Natural killer cell (primary cell): ENCODE data around the gene SNX30. TPM values are rescaled to one million over a fixed set of nuclear protein-coding genes. Genes with fewer than 3 reads are reported as not detected.

Source experiments
- ATAC-seq, 3 donors: fragments of 150-1000 bp in 2 of 3; fragments of 200-7000 bp in 1 of 3; cut with Tn5 transposase; 1 replicate in 1 of 3; 2 replicates in 2 of 3; pipeline ENCODE4 v1.10.0; 2021; ENCODE audit warnings: mild to moderate bottlenecking in 2 of 3, moderate library complexity in 2 of 3
- DNase-seq, 2 donors: peaks; one replicate each; pipeline versions ENCODE4 v3.0.0 to v3.0.0-alpha.2; 2013 to 2021; ENCODE audit warnings: mixed read lengths in 1 of 2
- H3K27ac ChIP-seq: one replicate; pipeline ENCODE4 v1.5.1; 2013; ENCODE audit warnings: mild to moderate bottlenecking, low read length
- H3K27me3 ChIP-seq: one replicate; pipeline ENCODE4 v1.6.1; 2013; ENCODE audit warnings: low read length; ENCODE audit not compliant: control insufficient read depth, insufficient read depth
- H3K36me3 ChIP-seq: one replicate; pipeline ENCODE4 v1.6.1; 2013; ENCODE audit warnings: low read length; ENCODE audit not compliant: control insufficient read depth, insufficient read depth
- H3K4me1 ChIP-seq: one replicate; pipeline ENCODE4 v1.6.1; 2013; ENCODE audit warnings: low read length; ENCODE audit not compliant: control insufficient read depth, insufficient read depth
- H3K4me3 ChIP-seq: one replicate; pipeline ENCODE4 v1.5.1; 2013; ENCODE audit warnings: low read length
- H3K9me3 ChIP-seq: one replicate; pipeline ENCODE4 v1.6.1; 2013; ENCODE audit warnings: low read length; ENCODE audit not compliant: control insufficient read depth, insufficient read depth
- H3K27ac Mint-ChIP-seq, 2 donors: one replicate each; pipeline ENCODE4 v1.8.0; 2022; ENCODE audit warnings: mild to moderate bottlenecking in 2 of 2, mixed read lengths in 2 of 2, moderate library complexity in 1 of 2
- H3K27me3 Mint-ChIP-seq, 2 donors: one replicate each; pipeline ENCODE4 v1.8.0; 2022; ENCODE audit warnings: low read depth in 2 of 2, mixed read lengths in 2 of 2
- H3K36me3 Mint-ChIP-seq: one replicate; pipeline ENCODE4 v1.8.0; 2022; ENCODE audit warnings: mixed read lengths
- H3K4me1 Mint-ChIP-seq, 2 donors: one replicate each; pipeline ENCODE4 v1.8.0; 2022; ENCODE audit warnings: mixed read lengths in 2 of 2
- H3K4me3 Mint-ChIP-seq: one replicate; pipeline ENCODE4 v1.8.0; 2022; ENCODE audit warnings: mild to moderate bottlenecking, moderate library complexity, mixed read lengths
- H3K9me3 Mint-ChIP-seq, 2 donors: one replicate each; pipeline ENCODE4 v1.8.0; 2022; ENCODE audit warnings: mixed read lengths in 2 of 2
- CTCF ChIP-seq: fragments of 200-600 bp; IDR thresholded peaks from one replicate; pipeline ENCODE4 v1.8.0; 2022; ENCODE audit warnings: antibody characterized with exemption
- WGBS: methylation state at CpG from one replicate; pipeline ENCODE4 v1.1.7; 2013; ENCODE audit warnings: missing lambda C conversion rate; ENCODE audit not compliant: insufficient coverage; 5-methylcytosine and 5-hydroxymethylcytosine counted together
- intact Hi-C: fragments of 100-400 bp; cut with micrococcal nuclease; formaldehyde crosslinking; loops from one replicate; pipeline ENCODE4 v1.14.2; 2022
- total RNA-seq, 4 donors: library from RNA; stranded (reverse); fragments of 120-200 nt in 1 of 4; gene quantifications; one replicate each; pipeline versions ENCODE4 v1.2.3 to v1.2.4, GENCODE V29; 2013 to 2022

Gene SNX30
- total RNA-seq, 3 donors from 2014 or later (not counting 1 experiment from before 2014, with no cell fraction given) = 8.5 to 10.5 (median 9.3) TPM

GRCh38 chr9:112869041-112869529, 118.5 kb downstream of the SNX30 start:
- Mint-ChIP-seq H3K4me1 (peaks cover 0 to under 1% of the 10 kb centered on the region in 2 donors), H3K4me3 (no peak overlapping the region), H3K27me3 (no peaks in the 10 kb centered on the region), H3K27ac (no peak overlapping the region), H3K9me3 (no peaks in the 10 kb centered on the region), H3K36me3 (no peaks in the 10 kb centered on the region)
- Histone ChIP-seq H3K4me3 (no peak overlapping the region), H3K4me1 (peaks cover 11% of the 10 kb centered on the region), H3K27ac (no peak overlapping the region), H3K9me3 (no peaks in the 10 kb centered on the region), H3K27me3 (no peaks in the 10 kb centered on the region), H3K36me3 (peaks cover 11% of the 10 kb centered on the region)
- no peak for TF ChIP-seq CTCF
- DNase-seq (no peak), ATAC-seq (no peak)
- intact Hi-C loops = no loop called here
- 63% methylated on average over 8 of the region's 8 CpGs for WGBS

- no peak overlapping the region for H3K4me3 Mint-ChIP-seq
- H3K4me3 ChIP-seq = no peak overlapping the region
- H3K27ac Mint-ChIP-seq = no peak overlapping the region
- no peaks in the 10 kb centered on the region for H3K27me3 ChIP-seq
- no peaks in the 10 kb centered on the region for H3K36me3 Mint-ChIP-seq
- TF ChIP-seq CTCF = no peak
- DNase-seq (no peak), ATAC-seq (no peak)
- WGBS = 96% methylated on average over 5 of the region's 5 CpGs
- H3K4me1 ChIP-seq = peaks cover 3% of the 10 kb centered on the region
- intact Hi-C loops = no loop called here
- no peaks in the 10 kb centered on the region for H3K9me3 Mint-ChIP-seq
- H3K36me3 ChIP-seq = peaks cover 6% of the 10 kb centered on the region
- no peaks in the 10 kb centered on the region for H3K4me1 Mint-ChIP-seq
- no peaks in the 10 kb centered on the region for H3K27me3 Mint-ChIP-seq
- no peak overlapping the region for H3K27ac ChIP-seq
- H3K9me3 ChIP-seq = no peaks in the 10 kb centered on the region
Observed at GRCh38 chr9:112869917-112870316, 119.4 kb downstream of the SNX30 start.

GRCh38 chr9:112870556-112870955, 120.0 kb downstream of the SNX30 start:
- Histone ChIP-seq H3K36me3 (peaks cover 8% of the 10 kb centered on the region), H3K4me1 (no peaks in the 10 kb centered on the region), H3K9me3 (no peaks in the 10 kb centered on the region), H3K4me3 (no peak overlapping the region), H3K27me3 (no peaks in the 10 kb centered on the region), H3K27ac (no peak overlapping the region)
- no peak for ATAC-seq
- WGBS = 94% methylated on average over 6 of the region's 6 CpGs
- no peaks in the 10 kb centered on the region for H3K36me3 Mint-ChIP-seq
- TF ChIP-seq CTCF = no peak
- H3K27me3 Mint-ChIP-seq = no peaks in the 10 kb centered on the region
- no peak overlapping the region for H3K4me3 Mint-ChIP-seq
- intact Hi-C loops = no loop called here
- no peak overlapping the region for H3K27ac Mint-ChIP-seq
- DNase-seq = no peak
- H3K9me3 Mint-ChIP-seq = no peaks in the 10 kb centered on the region
- no peaks in the 10 kb centered on the region for H3K4me1 Mint-ChIP-seq

- Histone ChIP-seq H3K4me1 (no peaks in the 10 kb centered on the region), H3K27me3 (no peaks in the 10 kb centered on the region), H3K27ac (no peak overlapping the region), H3K36me3 (peaks cover 10% of the 10 kb centered on the region), H3K9me3 (no peaks in the 10 kb centered on the region), H3K4me3 (no peak overlapping the region)
- TF ChIP-seq CTCF = no peak
- WGBS = 57% methylated on average over 4 of the region's 4 CpGs
- Mint-ChIP-seq H3K9me3 (no peaks in the 10 kb centered on the region), H3K4me1 (no peaks in the 10 kb centered on the region), H3K27ac (no peak overlapping the region), H3K36me3 (no peaks in the 10 kb centered on the region), H3K27me3 (no peaks in the 10 kb centered on the region), H3K4me3 (no peak overlapping the region)
- no peak for DNase-seq
- no peak for ATAC-seq
- intact Hi-C loops = no loop called here
Observed at GRCh38 chr9:112872019-112872418, 121.5 kb downstream of the SNX30 start.
